ENCODE results near the gene REELD1.

- TF ChIP-seq CTCF (conservative IDR thresholded peaks at IDR 0.05 in 1 of 2, IDR thresholded peaks at IDR 0.05 in 1 of 2; ENCODE audit: low read depth in 1 of 2, low read length in 2 of 2) (no peak), EZH2 (IDR thresholded peaks at IDR 0.05; ENCODE audit: low read length, missing control alignments) (no peak)
Measured at GRCh38 chr4:146207410-146207809, 6.9 kb upstream of the REELD1 start.
